Naive B cell (primary cell): ENCODE data around the gene SPSB4. TPM values are rescaled to one million over a fixed set of nuclear protein-coding genes. Genes with fewer than 3 reads are reported as not detected.

Experiments used
- ATAC-seq, 2 donors: fragments of 150-1000 bp; cut with Tn5 transposase; 2 replicates each; pipeline ENCODE4 v1.10.0; 2021; ENCODE audit warnings: low read depth in 2 of 2, mild to moderate bottlenecking in 2 of 2, moderate library complexity in 2 of 2
- DNase-seq: peaks from one replicate; pipeline ENCODE4 v3.0.0; 2022
- H3K27ac Mint-ChIP-seq, 6 donors: one replicate each; pipeline ENCODE4 v1.8.0; 2020 to 2022; ENCODE audit warnings: mild to moderate bottlenecking in 6 of 6, mixed read lengths in 6 of 6, moderate library complexity in 5 of 6, inconsistent platforms in 2 of 6
- H3K27me3 Mint-ChIP-seq, 3 donors: one replicate each; pipeline ENCODE4 v1.8.0; 2021 to 2022; ENCODE audit warnings: mixed read lengths in 3 of 3, mild to moderate bottlenecking in 1 of 3
- H3K36me3 Mint-ChIP-seq, 2 donors: one replicate each; pipeline ENCODE4 v1.8.0; 2020 to 2022; ENCODE audit warnings: mixed read lengths in 2 of 2, inconsistent platforms in 1 of 2, mild to moderate bottlenecking in 1 of 2
- H3K4me1 Mint-ChIP-seq, 3 donors: one replicate each; pipeline ENCODE4 v1.8.0; 2020 to 2022; ENCODE audit warnings: mixed read lengths in 3 of 3, inconsistent platforms in 1 of 3, mild to moderate bottlenecking in 1 of 3, moderate library complexity in 1 of 3
- H3K4me3 Mint-ChIP-seq, 8 donors: one replicate each; pipeline ENCODE4 v1.8.0; 2020 to 2022; ENCODE audit warnings: mild to moderate bottlenecking in 8 of 8, mixed read lengths in 8 of 8, moderate library complexity in 8 of 8, inconsistent platforms in 2 of 8
- H3K9me3 Mint-ChIP-seq, 7 donors: one replicate each; pipeline ENCODE4 v1.8.0; 2020 to 2022; ENCODE audit warnings: mixed read lengths in 7 of 7, mild to moderate bottlenecking in 5 of 7, inconsistent platforms in 2 of 7, moderate library complexity in 1 of 7
- polyA plus RNA-seq, 6 donors: library from polyadenylated mRNA; unstranded; fragments of 300-500 nt; fragmentation: Illumina TruSeq; gene quantifications; one replicate each; pipeline ENCODE4 v1.2.3, GENCODE V29; 2021; ENCODE audit warnings: low read depth in 6 of 6

SPSB4 gene
- polyA plus RNA-seq, 6 donors from 2014 or later: not detected

GRCh38 chr3:141057946-141058800 is 7.0 kb downstream of the SPSB4 start:
- no peak overlapping the region for H3K4me3 Mint-ChIP-seq
- H3K4me1 Mint-ChIP-seq: no peaks in the 10 kb centered on the region
- no peaks in the 10 kb centered on the region for H3K36me3 Mint-ChIP-seq
- peaks cover 0 to 4% (median 0%) of the 10 kb centered on the region in 7 donors for H3K9me3 Mint-ChIP-seq
- ATAC-seq: no peak
- peaks cover 20 to 43% (median 28%) of the 10 kb centered on the region in 3 donors for H3K27me3 Mint-ChIP-seq
- no peak for DNase-seq
- no peak overlapping the region for H3K27ac Mint-ChIP-seq

DNA sequence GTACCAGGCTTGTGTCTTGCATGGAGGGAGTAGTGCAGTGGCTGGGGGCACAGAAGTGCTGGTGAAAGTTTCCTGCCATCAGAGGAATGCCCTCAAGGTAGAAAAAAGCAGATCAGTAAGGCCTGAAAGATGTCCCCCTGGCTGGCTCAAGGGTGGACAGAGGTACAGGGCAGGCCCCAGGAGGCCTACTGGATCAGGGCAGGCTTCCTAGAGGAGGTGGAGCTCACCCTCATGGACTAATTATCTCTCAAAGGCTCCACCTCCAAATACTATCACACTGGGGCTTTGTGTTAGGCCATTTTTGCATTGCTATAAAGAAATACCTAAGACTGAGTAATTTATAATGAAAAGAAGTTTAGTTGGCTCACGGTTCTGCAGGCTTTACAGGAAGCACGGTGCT is 7.8 kb downstream of the SPSB4 start:
- no peak overlapping the region for H3K4me3 Mint-ChIP-seq

GRCh38 chr3:141059816-141060215 is 8.7 kb downstream of the SPSB4 start:
- no peak for ATAC-seq
- Mint-ChIP-seq H3K4me3 (no peak overlapping the region), H3K9me3 (peaks cover 0 to 4% (median 0%) of the 10 kb centered on the region in 7 donors), H3K4me1 (no peaks in the 10 kb centered on the region), H3K27me3 (peaks cover 8 to 35% (median 25%) of the 10 kb centered on the region in 3 donors), H3K27ac (no peak overlapping the region), H3K36me3 (no peaks in the 10 kb centered on the region)
- DNase-seq: no peak

More for the DNA sequence above, 7.8 kb downstream of the SPSB4 start:
- Mint-ChIP-seq H3K4me1 (no peaks in the 10 kb centered on the region), H3K9me3 (peaks cover 0 to 4% (median 0%) of the 10 kb centered on the region in 7 donors), H3K27ac (no peak overlapping the region), H3K27me3 (peaks cover 14 to 37% (median 24%) of the 10 kb centered on the region in 3 donors), H3K36me3 (no peaks in the 10 kb centered on the region)
- ATAC-seq (no peak), DNase-seq (no peak)

GRCh38 chr3:141060327-141060726 is 9.2 kb downstream of the SPSB4 start:
- no peak for ATAC-seq
- peaks cover 8 to 34% (median 25%) of the 10 kb centered on the region in 3 donors for H3K27me3 Mint-ChIP-seq
- DNase-seq: no peak
- H3K4me3 Mint-ChIP-seq: no peak overlapping the region
- H3K4me1 Mint-ChIP-seq: no peaks in the 10 kb centered on the region
- peaks cover 0 to 4% (median 0%) of the 10 kb centered on the region in 7 donors for H3K9me3 Mint-ChIP-seq
- H3K27ac Mint-ChIP-seq: no peak overlapping the region
- H3K36me3 Mint-ChIP-seq: no peaks in the 10 kb centered on the region

DNA sequence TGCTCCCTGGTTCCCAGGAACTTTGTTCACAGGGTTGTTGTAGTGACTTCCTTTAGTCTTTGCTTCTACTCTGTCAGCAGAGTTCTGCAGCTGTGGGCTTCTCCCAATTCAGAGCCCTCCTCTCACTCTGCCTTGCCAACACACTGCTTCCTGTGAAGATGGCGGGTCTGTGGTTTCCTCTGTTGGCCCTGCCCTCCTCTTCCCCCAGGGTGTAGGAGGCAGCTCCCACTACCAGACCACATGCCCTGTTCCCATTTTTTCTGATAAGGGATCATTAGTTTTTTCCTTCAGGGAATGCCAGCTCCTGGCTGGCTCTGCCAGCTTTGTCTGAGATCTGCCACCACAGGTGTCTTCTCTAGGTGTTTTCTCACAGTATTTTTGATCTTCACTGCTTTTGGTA is 12.7 kb downstream of the SPSB4 start:
- DNase-seq (no peak), ATAC-seq (no peak)
- Mint-ChIP-seq H3K27ac (peak overlapping the region in 1 of 6 donors; percentile 1), H3K4me3 (no peak overlapping the region), H3K4me1 (no peaks in the 10 kb centered on the region), H3K36me3 (no peaks in the 10 kb centered on the region), H3K27me3 (peaks cover 8 to 21% (median 19%) of the 10 kb centered on the region in 3 donors), H3K9me3 (peaks cover 0 to 4% (median 0%) of the 10 kb centered on the region in 7 donors)

DNA sequence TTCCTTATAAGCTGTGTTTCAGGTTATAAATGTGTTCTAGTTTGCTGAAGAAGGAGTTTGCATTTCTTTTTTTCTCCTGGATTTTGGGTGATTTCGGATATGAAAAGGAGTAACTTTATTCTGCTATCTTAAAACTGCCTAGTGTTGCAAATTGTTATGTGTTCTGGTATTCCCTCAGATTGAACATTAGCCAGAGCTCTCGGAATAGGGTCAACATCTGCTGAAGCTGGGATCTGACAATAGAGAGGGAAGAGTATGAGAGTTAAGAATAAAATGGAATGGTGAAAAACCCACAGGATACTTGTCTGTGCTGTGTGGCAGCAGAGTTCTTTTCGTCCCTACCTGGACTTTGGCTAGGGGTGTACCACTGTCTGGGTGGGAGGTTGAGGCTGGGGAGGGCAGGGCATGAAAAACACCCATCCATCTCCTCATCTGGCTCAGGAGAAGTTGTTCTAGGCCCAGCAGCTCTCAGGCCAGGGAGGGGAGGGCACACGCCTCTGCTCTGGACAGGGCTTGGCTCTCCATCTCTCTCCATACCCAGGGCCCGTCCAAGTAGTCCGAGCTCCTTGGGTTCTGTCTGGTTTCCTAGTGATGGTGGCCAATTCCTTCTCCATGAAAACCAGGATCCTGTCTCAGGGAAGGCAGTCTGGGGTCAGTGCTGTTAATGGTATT is 13.2 kb downstream of the SPSB4 start:
- H3K4me1 Mint-ChIP-seq: no peaks in the 10 kb centered on the region
- peak overlapping the region in 1 of 6 donors; percentile 1 for H3K27ac Mint-ChIP-seq
- H3K9me3 Mint-ChIP-seq: peaks cover 0 to 3% (median 0%) of the 10 kb centered on the region in 7 donors
- no peak overlapping the region for H3K4me3 Mint-ChIP-seq
- peaks cover 8 to 23% (median 19%) of the 10 kb centered on the region in 3 donors for H3K27me3 Mint-ChIP-seq
- H3K36me3 Mint-ChIP-seq: no peaks in the 10 kb centered on the region
- ATAC-seq (no peak), DNase-seq (no peak)

GRCh38 chr3:141065258-141065657 is 14.1 kb downstream of the SPSB4 start:
- H3K4me3 Mint-ChIP-seq: no peak overlapping the region
- no peaks in the 10 kb centered on the region for H3K36me3 Mint-ChIP-seq
- no peak for DNase-seq
- no peak for ATAC-seq
- H3K9me3 Mint-ChIP-seq: no peaks in the 10 kb centered on the region
- H3K27me3 Mint-ChIP-seq: peaks cover 7 to 23% (median 19%) of the 10 kb centered on the region in 3 donors
- no peaks in the 10 kb centered on the region for H3K4me1 Mint-ChIP-seq
- peak overlapping the region in 1 of 6 donors; percentile 65 for H3K27ac Mint-ChIP-seq

DNA sequence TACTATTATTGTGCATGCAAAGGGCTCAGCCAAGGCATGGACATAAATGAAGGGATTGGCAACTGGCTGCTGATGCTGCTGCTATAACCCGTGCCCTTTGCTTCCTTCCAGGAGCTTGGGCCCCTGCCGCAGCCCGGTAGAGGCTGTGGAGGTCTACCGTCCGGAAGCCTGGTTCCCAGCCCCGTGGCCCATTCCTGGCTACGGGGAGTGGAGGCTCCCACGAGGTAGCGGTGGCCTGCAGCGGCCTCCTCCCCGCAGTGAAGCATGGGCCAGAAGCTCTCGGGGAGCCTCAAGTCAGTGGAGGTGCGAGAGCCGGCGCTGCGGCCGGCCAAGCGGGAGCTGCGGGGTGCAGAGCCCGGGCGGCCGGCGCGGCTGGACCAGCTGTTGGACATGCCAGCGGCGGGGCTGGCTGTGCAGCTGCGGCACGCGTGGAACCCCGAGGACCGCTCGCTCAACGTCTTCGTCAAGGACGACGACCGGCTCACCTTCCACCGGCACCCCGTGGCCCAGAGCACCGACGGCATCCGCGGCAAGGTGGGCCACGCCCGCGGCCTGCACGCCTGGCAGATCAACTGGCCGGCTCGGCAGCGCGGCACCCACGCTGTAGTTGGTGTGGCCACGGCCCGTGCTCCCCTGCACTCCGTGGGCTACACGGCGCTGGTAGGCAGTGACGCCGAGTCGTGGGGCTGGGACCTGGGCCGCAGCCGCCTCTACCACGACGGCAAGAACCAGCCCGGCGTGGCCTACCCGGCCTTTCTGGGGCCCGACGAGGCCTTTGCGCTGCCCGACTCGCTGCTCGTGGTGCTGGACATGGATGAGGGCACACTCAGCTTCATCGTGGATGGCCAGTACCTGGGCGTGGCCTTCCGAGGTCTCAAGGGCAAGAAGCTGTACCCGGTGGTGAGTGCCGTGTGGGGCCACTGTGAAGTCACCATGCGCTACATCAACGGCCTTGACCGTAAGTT is 15.0 kb downstream of the SPSB4 start:
- H3K4me3 Mint-ChIP-seq: no peak overlapping the region
- H3K9me3 Mint-ChIP-seq: no peaks in the 10 kb centered on the region

GRCh38 chr3:141067206-141067974 is 16.2 kb downstream of the SPSB4 start:
- no peak for DNase-seq
- Mint-ChIP-seq H3K27me3 (peaks cover 4 to 23% (median 13%) of the 10 kb centered on the region in 3 donors), H3K4me3 (no peak overlapping the region), H3K9me3 (no peaks in the 10 kb centered on the region), H3K4me1 (no peaks in the 10 kb centered on the region), H3K27ac (no peak overlapping the region), H3K36me3 (no peaks in the 10 kb centered on the region)
- ATAC-seq: no peak

More for the DNA sequence above, 15.0 kb downstream of the SPSB4 start:
- no peak for DNase-seq
- H3K27ac Mint-ChIP-seq: no peak overlapping the region
- no peaks in the 10 kb centered on the region for H3K36me3 Mint-ChIP-seq
- H3K27me3 Mint-ChIP-seq: peaks cover 4 to 23% (median 19%) of the 10 kb centered on the region in 3 donors
- no peak for ATAC-seq
- no peaks in the 10 kb centered on the region for H3K4me1 Mint-ChIP-seq

GRCh38 chr3:141070229-141070628 is 19.1 kb downstream of the SPSB4 start:
- no peaks in the 10 kb centered on the region for H3K9me3 Mint-ChIP-seq
- no peak overlapping the region for H3K27ac Mint-ChIP-seq
- H3K36me3 Mint-ChIP-seq: no peaks in the 10 kb centered on the region
- no peak overlapping the region for H3K4me3 Mint-ChIP-seq
- no peak for ATAC-seq
- no peak for DNase-seq
- peaks cover 0 to 9% (median 2%) of the 10 kb centered on the region in 3 donors for H3K27me3 Mint-ChIP-seq
- H3K4me1 Mint-ChIP-seq: no peaks in the 10 kb centered on the region

DNA sequence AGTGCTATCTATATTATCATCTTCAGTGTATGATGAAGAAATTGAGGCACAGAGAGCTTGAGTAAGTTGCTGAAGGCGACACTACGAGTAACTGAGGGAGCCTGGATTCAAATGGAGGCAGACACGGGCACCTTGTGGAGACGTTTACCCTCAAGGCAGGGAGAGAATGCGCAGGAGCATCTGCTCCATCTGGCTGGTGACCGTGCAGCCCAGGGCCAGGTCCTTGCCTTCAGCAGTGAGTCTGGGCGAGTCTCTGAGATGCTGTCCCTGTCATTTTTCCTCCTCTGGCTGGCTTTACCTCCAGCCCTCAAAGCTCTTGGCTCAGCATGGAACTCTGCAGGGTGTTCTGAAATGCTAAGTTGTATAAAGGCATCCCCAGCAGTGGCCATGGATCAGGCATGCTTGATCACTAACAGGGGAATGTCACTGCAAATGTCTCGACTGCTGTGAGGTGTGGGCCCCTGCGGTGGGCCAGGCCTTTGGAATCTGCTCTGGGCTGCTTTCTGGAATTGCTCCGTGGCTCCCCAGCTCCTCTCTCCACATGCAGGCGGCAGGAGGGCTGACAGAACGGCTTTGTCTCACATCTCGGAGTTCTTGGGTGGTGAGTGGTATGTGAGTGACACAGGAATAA is 19.7 kb downstream of the SPSB4 start:
- H3K4me3 Mint-ChIP-seq: no peak overlapping the region
- no peak for ATAC-seq
- no peaks in the 10 kb centered on the region for H3K36me3 Mint-ChIP-seq
- peaks cover 0 to 6% (median 0%) of the 10 kb centered on the region in 3 donors for H3K27me3 Mint-ChIP-seq
- H3K9me3 Mint-ChIP-seq: no peaks in the 10 kb centered on the region
- no peak for DNase-seq
- peak overlapping the region in 1 of 6 donors; percentile 42 for H3K27ac Mint-ChIP-seq
- H3K4me1 Mint-ChIP-seq: no peaks in the 10 kb centered on the region

- Mint-ChIP-seq H3K4me3 (no peak overlapping the region), H3K9me3 (no peaks in the 10 kb centered on the region), H3K27me3 (peaks cover 0 to 6% (median 0%) of the 10 kb centered on the region in 3 donors), H3K36me3 (no peaks in the 10 kb centered on the region), H3K27ac (no peak overlapping the region), H3K4me1 (peaks cover 3 to 8% (median 8%) of the 10 kb centered on the region in 3 donors)
- DNase-seq (no peak), ATAC-seq (no peak)
These were observed 20.6 kb downstream of the SPSB4 start for GRCh38 chr3:141071681-141072260.
